Measurements from ENCODE around the gene AMIGO2.

Gene AMIGO2

DNA sequence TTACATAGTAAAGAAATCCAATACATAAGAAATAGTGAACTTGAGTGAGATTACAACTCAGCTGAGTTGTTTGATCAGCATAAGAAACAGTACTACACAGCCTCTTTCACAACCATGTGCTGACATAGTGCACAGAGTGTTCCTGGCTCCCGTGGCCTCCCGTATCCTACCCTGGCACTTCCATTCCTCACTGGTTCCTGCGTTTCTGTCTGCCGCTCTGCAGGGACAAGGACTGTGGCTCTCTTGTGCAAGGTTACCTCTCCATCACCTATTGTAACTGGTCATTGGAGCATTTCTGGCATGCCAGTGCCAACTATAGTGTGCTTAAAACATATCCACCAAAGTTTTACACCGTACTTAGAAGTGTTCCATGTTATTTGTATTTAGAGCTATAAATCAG is 46.7 kb downstream of the AMIGO2 start:
- DNase-seq (ENCODE audit: low read depth): no peak

- no peak for DNase-seq (ENCODE audit: low read depth)
Measured at GRCh38 chr12:47032644-47033043, 47.1 kb downstream of the AMIGO2 start.

GRCh38 chr12:47029903-47030302 is 49.9 kb downstream of the AMIGO2 start:
- no peak for DNase-seq (ENCODE audit: low read depth)

- DNase-seq (ENCODE audit: low read depth): no peak
Measured at GRCh38 chr12:47028981-47029708, 50.6 kb downstream of the AMIGO2 start.

DNA sequence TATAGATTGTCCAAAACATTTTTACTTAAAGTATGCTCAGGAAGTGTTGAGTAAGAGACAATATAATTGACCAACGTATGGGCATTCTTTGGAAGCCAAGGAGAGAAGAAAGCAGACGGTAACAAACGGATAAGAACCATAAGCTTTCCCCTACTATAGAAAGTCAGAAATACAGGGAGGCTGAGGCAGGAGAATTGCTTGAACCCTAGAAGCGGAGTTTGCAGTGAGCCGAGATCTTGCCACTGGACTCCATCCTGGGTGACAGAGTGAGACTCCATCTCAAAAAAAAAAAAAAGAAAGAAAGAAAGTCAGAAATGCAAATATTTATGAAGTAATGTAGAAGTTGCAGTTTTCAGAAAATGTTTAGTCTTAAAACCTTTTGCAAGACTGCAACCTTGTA is 51.6 kb downstream of the AMIGO2 start:
- no peak for DNase-seq (ENCODE audit: low read depth)
